Measurements from ENCODE around the gene CANT1. TPM values are rescaled to one million over a fixed set of nuclear protein-coding genes. Genes with fewer than 3 reads are reported as not detected.
A peak's percentile ranks its signal among the peaks of the same experiment; 100 is the strongest.

Gene CANT1
- total RNA-seq, 1 experiment from 2014 or later = 95.7 TPM

GRCh38 chr17:78996781-78997201, 12.8 kb downstream of the CANT1 start:
- Mint-ChIP-seq H3K27ac (ENCODE audit: unreplicated experiment) (peak overlapping the region; percentile 42), H3K9me3 (ENCODE audit: low read depth, unreplicated experiment) (no peaks in the 10 kb centered on the region), H3K4me1 (ENCODE audit: low read depth, unreplicated experiment) (peaks cover 66% of the 10 kb centered on the region), H3K36me3 (ENCODE audit: insufficient read depth, unreplicated experiment) (peaks cover 75% of the 10 kb centered on the region), H3K4me3 (ENCODE audit: low read depth, unreplicated experiment) (peak overlapping the region; percentile 59), H3K27me3 (ENCODE audit: unreplicated experiment) (no peaks in the 10 kb centered on the region)
- TF ChIP-seq CTCF (IDR thresholded peaks at IDR 0.05; ENCODE audit: unreplicated experiment) = no peak
- CTCF ChIA-PET = interaction anchor here (0.7 to 2.2 kb wide), 4 partner anchors 13 to 134 kb away, joined by 3 to 8 read pairs (median 4); partner anchors contain the start of genes CANT1 and LGALS3BP
- BruUV-seq (replicated peaks) = no TSS peak
- intact Hi-C loops (cut with micrococcal nuclease; ENCODE audit: unreplicated experiment) = loop anchor here (1.0 kb wide), 1 partner anchor 9 kb away; no protein-coding TSS in a partner anchor
- DNase-seq = no peak

GRCh38 chr17:78995761-78996451, 13.7 kb downstream of the CANT1 start:
- BruUV-seq (replicated peaks) = no TSS peak
- Mint-ChIP-seq H3K4me1 (ENCODE audit: low read depth, unreplicated experiment) (peaks cover 57% of the 10 kb centered on the region), H3K36me3 (ENCODE audit: insufficient read depth, unreplicated experiment) (peaks cover 75% of the 10 kb centered on the region), H3K9me3 (ENCODE audit: low read depth, unreplicated experiment) (no peaks in the 10 kb centered on the region), H3K4me3 (ENCODE audit: low read depth, unreplicated experiment) (peak overlapping the region; percentile 59), H3K27me3 (ENCODE audit: unreplicated experiment) (no peaks in the 10 kb centered on the region), H3K27ac (ENCODE audit: unreplicated experiment) (peak overlapping the region; percentile 96)
- intact Hi-C loops (cut with micrococcal nuclease; ENCODE audit: unreplicated experiment) = loop anchor here (1.0 kb wide), 1 partner anchor 9 kb away; no protein-coding TSS in a partner anchor
- CTCF ChIA-PET = interaction anchor here (0.6 to 2.2 kb wide), 8 partner anchors 10 to 218 kb away, joined by 3 to 9 read pairs (median 4); partner anchors contain the start of genes CANT1 and LGALS3BP
- DNase-seq = peak; percentile 82
- no peak for TF ChIP-seq CTCF (IDR thresholded peaks at IDR 0.05; ENCODE audit: unreplicated experiment)

- CTCF ChIA-PET = interaction anchor here (0.6 to 1.3 kb wide), 4 partner anchors 10 to 217 kb away, joined by 3 to 9 read pairs (median 4); no protein-coding TSS in a partner anchor
- BruUV-seq (replicated peaks) = no TSS peak
- Mint-ChIP-seq H3K27ac (ENCODE audit: unreplicated experiment) (peak overlapping the region; percentile 96), H3K4me3 (ENCODE audit: low read depth, unreplicated experiment) (peak overlapping the region; percentile 59), H3K27me3 (ENCODE audit: unreplicated experiment) (no peaks in the 10 kb centered on the region), H3K36me3 (ENCODE audit: insufficient read depth, unreplicated experiment) (peaks cover 81% of the 10 kb centered on the region), H3K9me3 (ENCODE audit: low read depth, unreplicated experiment) (no peaks in the 10 kb centered on the region), H3K4me1 (ENCODE audit: low read depth, unreplicated experiment) (peaks cover 50% of the 10 kb centered on the region)
- TF ChIP-seq CTCF (IDR thresholded peaks at IDR 0.05; ENCODE audit: unreplicated experiment) = no peak
- intact Hi-C loops (cut with micrococcal nuclease; ENCODE audit: unreplicated experiment) = no loop called here
- no peak for DNase-seq
These were observed 14.4 kb downstream of the CANT1 start for GRCh38 chr17:78995022-78995760.

- TF ChIP-seq CTCF (IDR thresholded peaks at IDR 0.05; ENCODE audit: unreplicated experiment) = no peak
- Mint-ChIP-seq H3K4me1 (ENCODE audit: low read depth, unreplicated experiment) (peaks cover 45% of the 10 kb centered on the region), H3K27me3 (ENCODE audit: unreplicated experiment) (no peaks in the 10 kb centered on the region), H3K4me3 (ENCODE audit: low read depth, unreplicated experiment) (no peak overlapping the region), H3K27ac (ENCODE audit: unreplicated experiment) (no peak overlapping the region), H3K9me3 (ENCODE audit: low read depth, unreplicated experiment) (no peaks in the 10 kb centered on the region), H3K36me3 (ENCODE audit: insufficient read depth, unreplicated experiment) (peaks cover 80% of the 10 kb centered on the region)
- intact Hi-C loops (cut with micrococcal nuclease; ENCODE audit: unreplicated experiment) = no loop called here
- CTCF ChIA-PET = interaction anchor here (0.6 kb wide), 1 partner anchor 261 kb away, joined by 3 read pairs; no protein-coding TSS in a partner anchor
- no TSS peak for BruUV-seq (replicated peaks)
- no peak for DNase-seq
These were observed 15.4 kb downstream of the CANT1 start for GRCh38 chr17:78993981-78994671.

All from Calu3 (cell line).